GM19025 (cell line): ENCODE data around the gene ATG10.
A peak's percentile ranks its signal among the peaks of the same experiment; 100 is the strongest.
"Not testable (repeated sequence)": the region's sequence is repeated elsewhere in the genome, so short reads cannot be mapped to it uniquely, and the experiment has no call there.

Experiments used
- ATAC-seq: cut with Tn5 transposase; IDR thresholded peaks from one replicate; pipeline ENCODE4 v1.9.1; 2021; ENCODE audit warnings: mild to moderate bottlenecking, low read depth, moderate library complexity; ENCODE audit not compliant: unreplicated experiment

The ATG10 gene

GRCh38 chr5:82045554-82046275 lies 73.9 kb downstream of the ATG10 start:
- ATAC-seq = no peak

GRCh38 chr5:82046276-82046647 lies 74.4 kb downstream of the ATG10 start:
- ATAC-seq = no peak

DNA sequence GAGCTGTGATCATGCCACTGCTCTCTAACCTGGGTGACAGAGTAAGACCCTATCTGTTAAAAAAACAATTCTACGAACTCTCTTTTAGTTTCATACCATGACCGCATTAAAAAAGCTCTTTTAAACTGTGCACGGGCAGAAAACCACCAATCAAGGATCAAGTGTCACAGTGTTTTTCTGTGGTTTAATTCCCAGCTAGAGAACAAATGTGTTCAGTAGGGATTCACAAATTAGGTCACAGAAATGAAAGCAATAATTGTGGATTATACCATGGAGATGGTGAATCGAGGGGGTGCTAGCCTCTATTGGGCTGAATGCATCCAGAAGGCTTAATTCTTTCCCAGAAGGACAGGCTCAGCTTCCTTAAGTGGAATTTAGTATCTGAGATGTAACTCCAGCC lies 79.1 kb downstream of the ATG10 start:
- ATAC-seq = no peak

- no peak for ATAC-seq
Measured at GRCh38 chr5:82054004-82054710, 82.3 kb downstream of the ATG10 start.

DNA sequence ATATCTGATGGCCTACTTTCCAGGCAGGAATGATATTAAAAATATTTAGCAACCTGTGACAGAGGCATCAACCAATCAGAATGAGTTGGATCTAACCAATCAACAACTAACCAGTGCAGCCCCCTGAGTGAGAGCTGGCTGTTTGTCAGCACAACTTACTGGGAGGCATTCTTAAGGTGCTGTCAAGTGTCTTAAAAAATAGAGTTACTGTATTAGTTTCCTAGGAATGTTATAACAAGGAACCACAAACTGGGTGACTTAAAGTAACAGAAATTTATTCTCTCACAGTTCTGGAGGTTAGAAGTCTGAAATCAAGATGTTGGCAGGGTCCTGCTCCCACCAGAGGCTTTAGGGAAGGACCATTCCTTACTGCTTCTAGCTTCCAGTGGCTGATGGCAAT lies 85.2 kb downstream of the ATG10 start:
- no peak for ATAC-seq

GRCh38 chr5:82058710-82059109 lies 86.9 kb downstream of the ATG10 start:
- ATAC-seq = no peak

- ATAC-seq = no peak
Measured at GRCh38 chr5:82066791-82067190, 95.0 kb downstream of the ATG10 start.

- ATAC-seq = not testable (repeated sequence)
Measured at GRCh38 chr5:82068042-82068441, 96.2 kb downstream of the ATG10 start.

GRCh38 chr5:82068723-82069122 lies 96.9 kb downstream of the ATG10 start:
- no peak for ATAC-seq

- ATAC-seq = no peak
Measured at GRCh38 chr5:82072138-82072537, 100.3 kb downstream of the ATG10 start.

DNA sequence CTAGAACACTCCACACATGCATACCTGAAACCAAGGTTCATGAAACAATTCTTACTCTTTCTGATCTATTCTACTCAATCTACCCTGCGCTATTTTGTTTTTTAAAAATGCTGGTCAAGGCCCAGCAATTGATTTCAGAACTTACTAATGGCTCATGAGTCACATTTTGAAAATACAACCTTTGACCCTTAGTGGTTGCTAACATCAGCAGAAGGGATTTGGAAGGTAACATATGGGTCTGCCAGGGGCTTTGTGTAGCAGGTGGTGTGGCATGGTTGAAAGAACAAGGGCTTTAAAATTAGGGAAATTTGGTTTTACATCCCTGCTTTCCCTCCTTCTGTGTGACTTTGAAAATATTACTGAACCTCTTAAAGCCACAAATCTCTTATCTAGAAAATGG lies 101.4 kb downstream of the ATG10 start:
- ATAC-seq = no peak

GRCh38 chr5:82074950-82075349 lies 103.1 kb downstream of the ATG10 start:
- no peak for ATAC-seq

DNA sequence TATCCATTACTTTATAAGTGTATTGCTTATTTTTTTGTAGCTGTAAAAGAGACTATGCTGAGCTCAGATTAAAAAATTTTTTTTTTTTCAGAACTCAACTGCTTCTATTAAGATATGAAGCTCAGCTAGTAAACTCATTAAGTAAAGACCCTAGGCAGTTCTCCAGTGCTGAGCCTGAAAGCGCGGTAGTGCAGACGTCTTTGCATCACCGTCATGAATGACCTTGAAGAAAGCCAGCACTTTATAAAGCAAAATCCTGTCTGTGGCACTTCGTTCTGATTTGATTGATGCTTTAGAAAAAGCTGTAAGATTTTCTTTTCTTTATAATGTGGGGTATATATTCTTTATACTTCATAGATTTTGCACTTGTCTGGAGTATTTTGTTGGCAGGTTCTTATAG lies 105.7 kb downstream of the ATG10 start:
- ATAC-seq = no peak

GRCh38 chr5:82091617-82092016 lies 119.8 kb downstream of the ATG10 start:
- ATAC-seq = no peak

DNA sequence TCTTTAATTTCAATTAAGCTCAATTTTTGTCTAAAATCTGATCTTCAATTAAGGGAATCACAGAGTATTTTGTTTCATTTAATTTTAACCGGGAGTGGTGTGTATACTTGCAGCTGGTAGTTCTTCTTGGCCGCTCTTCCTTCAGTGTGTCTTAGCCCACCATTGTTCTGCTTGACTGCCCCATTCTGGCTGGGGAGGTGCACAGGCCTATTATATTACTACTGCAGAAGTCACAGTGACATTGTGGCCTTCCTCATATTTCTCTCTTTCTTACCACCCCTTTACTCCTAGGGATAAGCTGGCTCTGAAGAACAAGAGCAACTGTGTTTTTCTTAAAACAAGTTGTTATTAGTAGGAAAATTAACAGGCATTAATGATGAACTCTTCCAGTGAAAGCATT lies 123.7 kb downstream of the ATG10 start:
- ATAC-seq = no peak

- no peak for ATAC-seq
Measured at GRCh38 chr5:82096249-82096648, 124.4 kb downstream of the ATG10 start.

DNA sequence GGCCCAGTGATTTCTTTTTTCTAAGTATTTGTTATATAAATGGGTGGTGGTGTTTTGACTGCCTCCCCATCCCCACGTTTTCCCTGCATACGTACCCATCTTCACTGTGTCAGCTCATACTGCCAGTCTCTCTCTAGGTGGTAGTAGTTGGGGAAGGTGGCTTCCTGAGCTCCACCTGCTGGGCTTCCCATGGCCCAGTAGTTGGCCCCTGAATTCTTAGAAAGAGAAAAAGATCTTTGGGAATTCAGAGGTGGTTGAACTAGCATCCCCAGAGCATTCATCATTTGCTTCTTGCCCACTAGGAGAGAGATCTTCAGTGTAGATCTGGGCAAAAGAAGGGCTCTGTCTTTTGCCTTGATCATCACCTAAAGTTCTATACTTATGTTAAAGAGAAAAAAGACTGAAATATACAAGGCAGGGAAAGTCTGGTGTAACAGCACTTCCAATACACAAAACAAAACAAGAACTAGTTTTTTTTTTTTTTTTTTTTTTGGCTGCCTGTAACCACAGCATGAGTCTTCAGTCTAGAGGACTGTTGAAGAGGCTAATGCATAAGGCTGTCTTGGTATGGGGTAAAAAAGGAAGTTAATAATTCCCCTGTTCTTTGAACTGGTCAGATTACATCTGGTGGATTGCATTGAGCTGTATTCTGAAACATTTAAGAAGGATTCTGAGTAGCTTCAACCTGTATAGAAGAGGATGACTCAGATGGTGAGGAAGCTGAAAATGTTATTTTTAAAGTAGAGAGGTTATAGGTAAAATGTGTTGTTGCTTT lies 128.7 kb downstream of the ATG10 start:
- peak; percentile 93 for ATAC-seq

DNA sequence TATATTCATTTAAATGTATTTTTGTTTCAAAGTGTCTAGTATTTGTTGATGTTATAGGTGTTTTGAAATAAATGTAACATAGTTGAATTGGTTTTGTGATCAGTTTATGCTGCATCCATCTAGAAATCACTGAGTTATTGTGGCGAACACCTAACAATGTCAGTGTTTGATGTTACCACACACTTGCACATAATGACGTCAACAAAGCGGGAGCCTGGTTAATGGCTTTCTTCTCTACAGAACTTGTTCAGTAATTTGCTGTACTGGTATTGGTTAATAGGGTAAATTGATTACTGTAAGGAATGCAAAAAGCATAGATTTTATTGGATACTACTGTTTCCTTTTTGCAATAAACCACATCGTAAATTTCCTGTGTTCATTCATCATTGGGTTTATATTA lies 133.0 kb downstream of the ATG10 start:
- ATAC-seq = no peak

- no peak for ATAC-seq
Measured at GRCh38 chr5:82105457-82105856, 133.6 kb downstream of the ATG10 start.

- no peak for ATAC-seq
Measured at GRCh38 chr5:82106207-82106606, 134.4 kb downstream of the ATG10 start.

GRCh38 chr5:82106756-82107155 lies 134.9 kb downstream of the ATG10 start:
- no peak for ATAC-seq

DNA sequence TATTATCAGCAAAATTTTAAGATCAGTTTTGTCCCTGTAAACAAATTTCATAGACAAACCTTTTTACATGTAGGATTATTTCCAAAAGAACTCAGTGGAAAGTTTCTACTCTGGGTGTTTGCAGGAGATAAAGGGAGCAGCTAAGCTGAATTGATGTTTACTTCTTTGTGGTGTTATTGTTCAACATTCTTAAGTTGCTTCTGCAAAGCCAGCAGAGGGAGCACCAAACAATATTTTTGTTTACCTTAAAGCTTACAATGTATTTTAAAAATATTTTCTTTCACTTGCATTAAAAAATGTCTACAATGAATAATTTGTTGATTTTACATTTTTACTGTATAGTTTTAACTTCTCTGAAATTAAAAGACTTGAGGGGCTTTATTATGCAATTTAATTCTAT lies 135.4 kb downstream of the ATG10 start:
- ATAC-seq = no peak
